GM19324 (cell line): ENCODE measurements around the gene TLX1.

Experiments
- ATAC-seq: cut with Tn5 transposase; IDR thresholded peaks from one replicate; pipeline ENCODE4 v1.9.1; 2021; ENCODE audit warnings: mild to moderate bottlenecking, moderate library complexity; ENCODE audit not compliant: unreplicated experiment, low FRiP score

TLX1 gene

GRCh38 chr10:101133489-101134298, 2.6 kb downstream of the TLX1 start:
- ATAC-seq: no peak

GRCh38 chr10:101134299-101135127, 3.4 kb downstream of the TLX1 start:
- no peak for ATAC-seq

- ATAC-seq: no peak
These were observed 4.3 kb downstream of the TLX1 start for GRCh38 chr10:101135141-101136006.

GRCh38 chr10:101136007-101136707, 5.1 kb downstream of the TLX1 start:
- no peak for ATAC-seq

- no peak for ATAC-seq
These were observed 5.6 kb downstream of the TLX1 start for GRCh38 chr10:101136708-101137121.

- ATAC-seq: no peak
These were observed 6.2 kb downstream of the TLX1 start for GRCh38 chr10:101137271-101137670.

GRCh38 chr10:101138788-101139420, 7.8 kb downstream of the TLX1 start:
- ATAC-seq: no peak

- no peak for ATAC-seq
These were observed 8.4 kb downstream of the TLX1 start for GRCh38 chr10:101139421-101139911.

- ATAC-seq: no peak
These were observed 9.2 kb downstream of the TLX1 start for GRCh38 chr10:101140084-101140949.

GRCh38 chr10:101140950-101141615, 10.0 kb downstream of the TLX1 start:
- no peak for ATAC-seq

GRCh38 chr10:101141616-101142532, 10.8 kb downstream of the TLX1 start:
- ATAC-seq: no peak

GRCh38 chr10:101142533-101143344, 11.6 kb downstream of the TLX1 start:
- ATAC-seq: no peak

GRCh38 chr10:101143345-101143630, 12.2 kb downstream of the TLX1 start:
- ATAC-seq: no peak

- ATAC-seq: no peak
These were observed 13.0 kb downstream of the TLX1 start for GRCh38 chr10:101144053-101144452.

GRCh38 chr10:101145145-101145544, 14.0 kb downstream of the TLX1 start:
- no peak for ATAC-seq

- ATAC-seq: no peak
These were observed 14.8 kb downstream of the TLX1 start for GRCh38 chr10:101145750-101146391.
